HTERT RPE-1 (cell line): ENCODE data around the gene ACAD11.
"Not testable (repeated sequence)": the region's sequence is repeated elsewhere in the genome, so short reads cannot be mapped to it uniquely, and the experiment has no call there.

ENCODE experiments used
- in situ Hi-C: fragments of 300-500 bp; cut with MboI; formaldehyde crosslinking; loops from 4 replicates; pipeline ENCODE4 v1.14.3; 2020; ENCODE audit warnings: low sequenced_read_pairs

ACAD11 gene

DNA sequence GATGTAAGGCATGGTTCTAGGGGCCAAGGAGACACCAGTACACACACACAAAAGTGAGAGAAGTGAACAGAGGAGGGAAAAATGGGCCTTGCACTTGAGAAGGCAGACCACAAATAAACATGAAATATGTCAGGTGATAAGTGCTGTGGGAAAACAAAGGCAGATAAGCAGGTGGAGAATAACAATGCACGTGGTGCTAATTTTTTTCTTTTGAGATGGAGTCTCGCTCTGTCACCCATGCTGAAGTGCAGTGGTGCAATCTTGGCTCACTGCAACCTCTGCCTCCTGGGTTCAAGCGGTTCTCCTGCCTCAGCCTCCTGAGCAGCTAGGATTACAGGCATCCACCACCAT is 103.6 kb downstream of the ACAD11 start:
- in situ Hi-C loops: not testable (repeated sequence)

DNA sequence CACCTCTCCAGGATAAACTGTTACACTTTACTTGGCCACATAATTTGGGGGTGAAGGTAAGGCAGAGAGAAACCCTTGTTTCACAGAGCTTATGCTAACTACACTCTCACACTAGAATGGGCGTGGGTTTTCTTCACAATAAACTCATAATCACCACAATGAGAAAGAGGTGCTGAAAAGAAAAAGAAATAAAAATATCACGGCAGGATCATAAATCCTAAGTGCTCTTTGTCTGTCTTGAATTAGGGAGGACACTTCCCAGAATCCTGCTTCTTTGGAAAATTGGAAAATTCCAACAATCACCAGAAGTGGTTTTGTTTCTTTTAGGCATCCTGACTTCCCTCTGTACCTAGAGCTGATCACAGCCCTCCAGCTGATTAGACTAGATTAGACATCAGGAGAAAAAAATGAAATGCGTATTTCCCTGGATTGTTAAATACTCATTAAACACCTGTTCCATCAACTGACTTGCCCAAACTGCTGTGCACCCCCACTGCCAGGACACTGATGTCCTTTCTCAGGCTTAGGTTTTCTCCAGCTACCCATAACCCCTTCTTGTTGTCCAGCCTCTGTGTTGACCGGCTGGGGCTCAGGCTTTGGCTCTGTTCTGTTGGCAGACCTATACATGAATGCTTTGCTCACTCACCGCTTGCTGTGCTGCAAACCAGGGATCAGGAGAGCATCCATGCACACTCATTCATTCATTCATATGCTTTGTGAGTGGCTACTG is 104.1 kb downstream of the ACAD11 start:
- in situ Hi-C loops: no loop called here

DNA sequence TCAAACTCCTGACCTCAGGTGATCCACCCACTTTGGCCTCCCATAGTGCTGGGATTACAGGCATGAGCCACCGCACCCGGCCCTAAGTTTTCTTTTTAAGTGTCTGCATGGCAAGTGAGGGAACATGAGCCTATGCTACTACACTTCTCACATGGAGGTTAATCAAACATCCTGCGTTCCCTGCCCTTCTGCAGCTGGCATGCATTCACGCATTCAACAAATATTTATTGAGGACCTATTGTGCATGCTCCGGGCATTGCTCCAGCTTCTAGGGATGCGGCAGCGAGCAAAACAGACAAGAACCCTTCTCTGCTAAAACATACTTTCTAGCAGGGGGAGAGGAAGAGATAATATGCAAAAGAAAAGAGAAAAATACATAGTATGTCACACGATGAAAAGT is 105.2 kb downstream of the ACAD11 start:
- in situ Hi-C loops: no loop called here

DNA sequence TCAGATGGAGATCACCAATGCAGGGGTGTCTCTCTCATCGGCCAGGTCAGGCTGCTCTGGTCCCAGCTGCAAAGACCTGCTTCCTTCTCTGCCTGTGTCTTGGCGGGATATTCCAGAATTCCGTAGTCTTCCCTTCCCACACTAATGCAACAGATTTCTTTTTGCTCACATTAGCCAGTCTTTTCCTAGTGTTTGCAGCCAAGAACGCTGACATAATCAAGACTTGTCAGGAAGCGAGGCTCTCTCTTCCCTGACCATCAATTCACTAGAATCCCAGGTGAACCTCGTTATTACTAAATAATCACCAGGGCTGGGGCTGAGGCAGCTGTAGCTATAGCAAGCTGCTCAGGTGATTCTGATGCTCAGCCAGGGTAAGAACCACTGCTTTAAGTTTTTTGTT is 105.8 kb downstream of the ACAD11 start:
- in situ Hi-C loops: no loop called here

DNA sequence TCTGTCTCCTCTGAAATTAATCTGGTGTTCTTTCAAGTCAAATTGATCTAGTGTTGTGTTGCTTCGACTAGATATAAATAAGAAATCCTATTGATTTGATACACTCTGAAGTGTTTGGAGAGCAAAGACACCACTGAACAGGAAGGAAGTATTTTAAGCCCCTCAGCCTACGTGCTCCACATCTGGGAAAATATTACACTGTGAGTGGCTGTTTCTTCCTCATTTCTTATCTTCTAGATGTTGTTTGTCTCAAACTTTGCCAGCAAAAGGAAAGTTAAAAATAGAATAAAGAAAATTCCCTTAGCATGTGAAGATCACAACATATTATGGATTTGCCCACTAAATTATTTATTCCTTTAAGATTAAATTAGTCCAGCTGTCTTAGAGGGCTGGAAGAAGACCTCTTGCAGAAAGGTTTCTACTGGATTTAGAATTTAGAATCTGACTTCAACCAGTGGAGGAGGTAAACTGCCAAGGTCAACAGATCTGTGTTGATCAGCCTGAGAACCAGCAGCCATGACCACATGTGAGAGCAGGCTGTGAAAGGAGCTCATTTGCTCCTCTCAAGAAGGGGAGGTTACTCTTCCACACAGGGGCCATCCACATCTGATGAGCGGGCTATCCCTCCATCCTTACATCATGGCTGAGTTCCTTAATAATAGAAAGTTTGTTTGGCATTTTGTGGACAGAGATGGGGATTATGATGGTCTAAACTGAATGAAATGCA is 108.9 kb downstream of the ACAD11 start:
- in situ Hi-C loops: no loop called here

- in situ Hi-C loops: no loop called here
These were observed 109.6 kb downstream of the ACAD11 start for GRCh38 chr3:132549890-132550578.

DNA sequence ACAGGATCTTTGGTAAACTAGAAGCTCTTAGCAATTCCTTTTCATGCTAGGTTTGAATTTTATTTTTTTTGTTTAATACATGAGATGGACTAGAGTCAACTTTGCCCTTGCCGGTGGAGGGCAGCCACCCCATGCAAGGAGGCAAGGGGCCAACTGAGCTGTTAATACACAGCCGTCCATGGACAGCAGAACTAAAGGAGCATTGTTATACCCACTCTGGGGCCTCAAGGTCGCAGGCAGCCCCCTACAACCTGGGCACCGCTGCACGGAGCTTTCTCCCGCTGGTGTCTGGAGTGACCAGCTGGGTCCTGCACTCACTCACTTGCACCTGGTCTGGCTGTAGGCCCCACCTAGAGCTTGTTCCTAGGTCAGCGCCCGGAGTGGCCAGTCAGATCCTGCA is 110.4 kb downstream of the ACAD11 start:
- in situ Hi-C loops: no loop called here

DNA sequence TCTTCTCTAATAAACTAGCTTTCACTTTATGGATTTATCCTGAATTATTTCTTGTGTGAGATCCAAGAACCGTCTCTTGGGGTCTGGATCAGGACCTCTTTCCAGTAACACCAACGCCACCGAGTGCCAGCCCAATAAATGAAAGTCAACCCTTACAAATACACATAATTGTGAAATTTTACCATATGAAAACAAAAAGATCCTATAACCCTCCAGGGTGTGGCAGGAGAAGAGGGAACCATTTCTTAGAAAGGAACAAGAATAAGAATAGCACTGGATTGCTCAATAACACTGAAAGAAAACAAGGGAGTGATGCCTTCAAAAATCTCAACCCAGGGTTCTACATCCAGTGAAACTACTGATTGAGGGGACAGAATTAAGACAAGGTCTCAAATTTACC is 114.1 kb downstream of the ACAD11 start:
- in situ Hi-C loops: no loop called here

GRCh38 chr3:132544130-132544529 is 115.5 kb downstream of the ACAD11 start:
- in situ Hi-C loops: no loop called here

DNA sequence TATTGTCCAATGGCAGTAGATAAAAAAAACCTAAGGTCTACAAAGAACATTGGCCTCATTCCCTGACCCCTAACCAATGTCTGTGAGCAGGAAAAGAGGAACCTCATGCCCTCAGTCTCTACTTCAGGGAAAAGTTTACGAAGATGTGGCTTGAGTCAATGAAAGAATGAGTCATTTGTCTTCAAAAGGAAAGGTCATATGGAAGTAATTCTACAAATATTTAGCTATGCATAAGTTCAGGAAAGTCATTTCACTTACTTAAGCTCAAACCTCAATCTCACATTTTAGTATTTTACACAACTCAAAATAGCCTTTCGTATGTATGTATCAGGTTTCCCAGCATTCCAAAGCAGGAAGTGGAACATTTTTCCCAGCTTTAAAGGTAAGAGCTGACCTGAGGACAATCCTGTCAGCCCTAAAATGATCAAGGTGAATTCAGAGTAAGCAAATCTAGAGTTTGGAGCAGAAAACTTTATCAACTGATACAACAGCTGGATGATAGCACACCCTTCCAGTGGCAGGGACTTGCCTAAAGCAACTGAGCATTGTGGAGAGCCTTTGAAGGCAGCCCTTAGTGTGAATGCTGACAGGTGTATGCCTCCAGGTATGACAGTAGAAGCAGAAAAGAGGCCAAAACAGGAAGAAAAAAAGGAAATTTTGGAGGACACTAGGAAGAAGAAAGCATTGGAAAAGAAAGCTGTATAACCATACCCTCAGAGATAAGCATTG is 116.4 kb downstream of the ACAD11 start:
- in situ Hi-C loops: no loop called here

- in situ Hi-C loops: no loop called here
These were observed 117.0 kb downstream of the ACAD11 start for GRCh38 chr3:132542577-132542976.

GRCh38 chr3:132539681-132540080 is 119.9 kb downstream of the ACAD11 start:
- in situ Hi-C loops: no loop called here

DNA sequence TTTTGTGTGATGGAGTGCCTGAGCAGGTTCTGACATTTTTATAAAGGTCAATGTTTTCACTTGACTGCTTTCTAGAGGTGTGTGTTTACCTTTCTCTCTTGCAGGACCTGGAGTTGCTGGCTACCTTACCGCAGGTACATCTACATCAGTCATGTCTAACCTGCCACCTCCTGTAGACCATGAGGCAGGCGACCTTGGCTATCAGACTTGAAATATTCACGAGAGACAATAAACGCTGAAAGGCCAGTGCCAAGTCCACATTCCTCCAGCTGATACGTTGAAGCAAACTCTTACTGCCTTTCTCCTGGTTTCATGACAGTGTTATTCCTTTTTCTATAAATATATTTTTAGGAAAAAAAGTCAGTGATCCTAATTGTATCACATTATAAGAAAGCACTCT is 121.5 kb downstream of the ACAD11 start:
- in situ Hi-C loops: no loop called here

GRCh38 chr3:132537297-132537696 is 122.3 kb downstream of the ACAD11 start:
- in situ Hi-C loops: no loop called here

DNA sequence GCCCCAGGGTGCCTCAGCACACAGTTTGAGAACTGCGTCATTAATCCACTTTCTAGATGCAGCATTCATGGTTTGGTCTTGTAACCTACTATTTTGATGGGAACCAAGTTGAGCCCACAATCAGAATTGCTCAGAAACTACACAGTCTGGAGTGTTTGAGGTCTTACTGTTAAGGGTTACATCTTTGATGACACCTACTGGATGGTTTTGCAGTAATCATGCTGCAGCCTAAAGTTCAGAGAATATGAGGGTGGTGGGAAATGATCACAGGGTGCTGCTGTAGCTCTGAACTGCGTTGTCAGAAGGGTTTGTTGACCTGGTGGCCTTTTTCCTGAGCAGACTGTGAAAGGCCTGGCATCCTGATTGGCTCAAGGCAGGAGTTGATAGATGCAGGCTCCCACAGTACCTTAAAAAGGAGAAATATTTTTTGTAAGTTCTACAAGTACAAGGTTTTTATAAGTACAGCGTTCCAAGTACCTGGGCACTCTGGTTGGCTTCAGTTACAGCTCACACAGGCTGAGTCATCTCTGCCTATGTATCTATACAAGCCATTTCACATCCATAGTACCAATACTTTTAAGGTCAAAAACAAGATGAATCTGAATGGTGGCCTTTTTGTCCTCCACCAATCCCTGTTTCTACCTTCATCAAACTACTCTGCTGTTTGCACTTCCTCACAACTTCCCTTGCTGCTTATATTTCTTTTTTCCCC is 123.0 kb downstream of the ACAD11 start:
- in situ Hi-C loops: no loop called here

DNA sequence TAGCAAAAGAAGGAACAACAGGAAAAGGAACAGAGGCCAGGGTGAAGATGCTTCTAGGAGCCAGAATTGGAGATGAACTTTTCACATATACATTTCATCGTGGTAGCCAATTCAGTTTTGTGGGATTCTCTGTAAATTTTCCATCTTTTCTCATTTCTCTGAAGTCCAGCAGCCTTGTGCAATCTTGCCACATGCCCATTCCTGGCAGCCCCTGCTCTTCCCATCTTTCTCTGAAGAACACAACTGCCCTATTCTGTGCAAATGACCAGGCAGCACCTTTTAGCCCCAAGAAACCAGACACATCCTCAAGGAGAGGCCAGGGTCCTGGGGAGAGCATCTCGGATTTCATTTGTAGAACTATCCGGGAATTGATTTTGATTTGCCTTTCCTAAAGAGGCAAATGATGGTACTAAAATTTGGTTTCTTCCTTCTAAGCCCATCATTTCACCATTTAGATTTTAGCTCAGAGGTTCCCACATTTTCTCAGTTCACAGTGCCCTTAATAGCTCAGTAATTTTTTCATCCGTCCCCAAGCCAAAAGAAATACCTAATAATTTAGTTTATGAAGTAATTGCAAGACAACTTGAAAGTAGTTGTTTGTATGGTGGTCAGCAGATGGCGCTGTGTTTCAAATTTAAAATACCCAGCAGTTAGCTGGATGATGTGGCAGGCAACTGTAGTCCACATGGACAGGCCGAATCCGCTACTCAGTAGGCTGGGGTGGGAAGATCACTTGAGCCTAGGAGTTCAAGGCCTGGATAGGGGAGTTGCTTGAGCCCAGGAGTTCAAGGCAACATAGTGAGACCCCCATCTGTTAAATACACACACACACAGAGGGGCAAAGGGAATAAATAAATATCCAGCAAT is 123.8 kb downstream of the ACAD11 start:
- in situ Hi-C loops: no loop called here

DNA sequence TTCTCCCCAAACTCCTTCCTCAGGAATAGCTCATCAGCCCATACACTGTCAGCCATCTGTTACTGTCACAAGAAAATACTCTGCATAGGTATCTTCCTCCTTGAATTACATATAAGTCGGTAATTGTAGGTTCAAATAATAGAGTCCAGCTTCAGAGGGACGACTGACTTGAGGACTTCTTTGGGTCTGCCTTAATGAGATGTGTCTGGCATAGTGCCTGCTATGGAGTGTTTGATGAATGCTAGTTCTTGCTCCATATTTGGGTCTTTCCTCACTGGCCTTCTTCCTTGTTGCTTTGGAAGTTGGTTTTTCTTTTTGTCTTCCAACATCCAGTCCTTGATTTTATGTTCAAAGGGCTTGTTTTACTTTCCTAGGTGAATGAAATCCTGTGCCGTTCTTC is 129.0 kb downstream of the ACAD11 start:
- in situ Hi-C loops: no loop called here

GRCh38 chr3:132522353-132522752 is 137.3 kb downstream of the ACAD11 start:
- in situ Hi-C loops: no loop called here

GRCh38 chr3:132521901-132522300 is 137.7 kb downstream of the ACAD11 start:
- in situ Hi-C loops: no loop called here

- in situ Hi-C loops: no loop called here
These were observed 139.7 kb downstream of the ACAD11 start for GRCh38 chr3:132519914-132520313.
